Measurements from ENCODE around the gene WNK3. TPM values are rescaled to one million over a fixed set of nuclear protein-coding genes. Genes with fewer than 3 reads are reported as not detected.
A peak's percentile ranks its signal among the peaks of the same experiment; 100 is the strongest.

WNK3 gene
- polyA plus RNA-seq, 3 donors from 2014 or later: not detected

GRCh38 chrX:54198262-54198661 lies 159.6 kb downstream of the WNK3 start:
- Mint-ChIP-seq H3K9me3 (no peaks in the 10 kb centered on the region), H3K4me3 (no peak overlapping the region), H3K36me3 (no peaks in the 10 kb centered on the region), H3K4me1 (no peaks in the 10 kb centered on the region), H3K27ac (no peak overlapping the region), H3K27me3 (ENCODE audit: low read depth in 3 of 3) (peaks cover 3 to 6% (median 5%) of the 10 kb centered on the region in 3 donors)
- DNase-seq: no peak

DNA sequence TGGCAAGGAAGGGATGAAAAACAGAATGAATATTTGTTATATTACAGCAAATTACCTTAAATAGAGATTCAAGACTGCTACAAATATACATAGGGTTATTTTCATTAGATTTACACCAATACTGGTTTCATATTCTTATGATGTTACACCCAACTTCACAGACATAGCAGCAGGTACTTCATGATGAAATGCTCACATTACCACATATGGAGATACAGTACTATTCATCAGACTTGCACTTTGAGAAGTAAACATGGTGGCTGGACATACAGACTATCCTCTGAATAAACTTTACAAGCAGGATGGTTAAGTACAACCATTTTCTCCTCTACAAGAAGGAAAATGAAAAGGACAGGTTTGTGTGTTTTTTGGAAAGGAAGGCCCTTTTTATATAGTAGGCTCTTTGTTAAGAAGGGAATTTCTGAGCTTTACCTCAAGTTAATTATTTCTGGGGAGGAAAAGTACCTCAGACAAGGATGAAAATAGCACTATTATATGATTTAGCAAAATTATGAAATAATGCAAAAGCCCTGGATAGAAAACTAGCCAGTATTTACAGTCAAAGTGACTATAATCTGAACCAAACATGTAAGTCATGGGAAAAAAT lies 162.8 kb downstream of the WNK3 start:
- peaks cover 0 to 3% (median 0%) of the 10 kb centered on the region in 3 donors for H3K36me3 Mint-ChIP-seq
- H3K27me3 Mint-ChIP-seq (ENCODE audit: low read depth in 3 of 3): peaks cover 3 to 7% (median 6%) of the 10 kb centered on the region in 3 donors
- no peaks in the 10 kb centered on the region for H3K4me1 Mint-ChIP-seq
- no peaks in the 10 kb centered on the region for H3K9me3 Mint-ChIP-seq
- no peak for DNase-seq
- no peak overlapping the region for H3K27ac Mint-ChIP-seq
- H3K4me3 Mint-ChIP-seq: no peak overlapping the region

DNA sequence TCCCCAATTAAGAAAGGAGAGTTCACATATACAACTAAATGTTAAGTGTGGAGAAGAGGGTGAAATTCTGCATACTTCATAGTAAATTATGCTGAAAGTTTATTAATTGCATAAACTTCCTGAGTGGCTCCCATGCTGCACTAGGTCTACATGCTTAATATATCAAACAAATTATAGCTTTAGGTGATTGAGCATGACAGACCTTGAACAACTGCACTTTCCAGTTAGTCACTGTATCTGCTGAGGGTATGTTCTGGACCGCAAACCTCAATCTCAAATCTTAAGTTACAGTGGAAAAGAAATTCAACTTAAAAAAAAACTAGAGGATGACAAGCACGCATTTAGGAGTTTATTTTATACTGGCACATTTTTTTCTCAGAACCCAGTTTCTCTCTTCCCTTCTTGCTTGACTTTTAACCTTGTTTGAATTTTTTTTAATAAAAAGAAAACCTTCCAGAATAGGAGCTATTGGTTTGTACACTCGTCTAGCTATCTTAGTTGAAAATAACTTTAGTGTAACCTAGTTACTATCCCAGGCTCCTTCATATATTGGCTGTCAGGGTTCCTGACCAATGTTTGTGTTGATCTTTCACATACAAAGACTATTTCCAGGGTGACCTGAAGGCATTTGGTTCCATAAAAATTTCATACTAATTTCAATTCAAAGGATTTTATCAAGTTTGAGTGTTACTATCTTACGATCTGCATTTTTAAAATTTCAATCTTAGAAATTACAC lies 164.6 kb downstream of the WNK3 start:
- Mint-ChIP-seq H3K4me1 (no peaks in the 10 kb centered on the region), H3K27me3 (ENCODE audit: low read depth in 3 of 3) (peaks cover 3 to 6% (median 4%) of the 10 kb centered on the region in 3 donors), H3K9me3 (no peaks in the 10 kb centered on the region), H3K36me3 (peaks cover 0 to 3% (median 0%) of the 10 kb centered on the region in 3 donors), H3K4me3 (no peak overlapping the region), H3K27ac (no peak overlapping the region)
- DNase-seq: no peak

DNA sequence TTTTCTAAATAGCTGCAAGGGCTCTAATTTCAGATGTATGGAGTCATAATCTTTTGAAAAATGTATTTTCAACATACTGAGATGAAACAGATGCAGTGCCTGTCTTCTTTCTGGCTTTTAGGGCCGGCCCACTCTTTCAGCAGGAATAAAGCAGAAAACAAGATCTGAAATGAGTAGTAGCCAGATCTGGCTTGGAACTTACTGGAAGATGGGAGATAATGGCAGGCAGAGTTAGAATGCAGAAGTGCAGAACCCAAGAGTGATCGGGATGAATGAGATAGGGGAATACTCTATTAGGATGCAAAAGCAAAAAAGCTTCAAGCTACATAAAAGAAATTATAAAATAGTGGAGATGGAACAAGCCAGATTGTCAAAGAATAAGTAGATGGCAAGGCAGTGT lies 173.4 kb downstream of the WNK3 start:
- no peaks in the 10 kb centered on the region for H3K36me3 Mint-ChIP-seq
- H3K4me1 Mint-ChIP-seq: peaks cover 26 to 32% of the 10 kb centered on the region in 2 donors
- no peaks in the 10 kb centered on the region for H3K9me3 Mint-ChIP-seq
- peaks cover 0 to 2% (median 2%) of the 10 kb centered on the region in 3 donors for H3K27me3 Mint-ChIP-seq (ENCODE audit: low read depth in 3 of 3)
- DNase-seq: no peak
- no peak overlapping the region for H3K4me3 Mint-ChIP-seq
- no peak overlapping the region for H3K27ac Mint-ChIP-seq

- DNase-seq: peak; percentile 53 to 58 (median 54)
- Mint-ChIP-seq H3K36me3 (no peaks in the 10 kb centered on the region), H3K4me3 (peak within 1 kb of the TSS; percentile 84 to 87 (median 84)), H3K4me1 (peaks cover 26 to 40% of the 10 kb centered on the region in 2 donors), H3K9me3 (no peaks in the 10 kb centered on the region), H3K27ac (peak within 1 kb of the TSS; percentile 76 to 87 (median 80)), H3K27me3 (ENCODE audit: low read depth in 3 of 3) (peaks cover 0 to 2% (median 2%) of the 10 kb centered on the region in 3 donors)
Observed at GRCh38 chrX:54182864-54183613, 174.8 kb downstream of the WNK3 start, which contains the start of gene FAM120C. TSS of gene FAM120C (minus strand) at chrX:54183254. CDS start at chrX:54183198, 56 bp downstream.

GRCh38 chrX:54182194-54182863 lies 175.5 kb downstream of the WNK3 start:
- H3K36me3 Mint-ChIP-seq: no peaks in the 10 kb centered on the region
- DNase-seq: peak; percentile 50 to 61 (median 54)
- peaks cover 26 to 47% of the 10 kb centered on the region in 2 donors for H3K4me1 Mint-ChIP-seq
- H3K9me3 Mint-ChIP-seq: no peaks in the 10 kb centered on the region
- H3K27ac Mint-ChIP-seq: peak overlapping the region; percentile 52 to 87 (median 70)
- peak overlapping the region; percentile 68 to 87 (median 78) for H3K4me3 Mint-ChIP-seq
- H3K27me3 Mint-ChIP-seq (ENCODE audit: low read depth in 3 of 3): peaks cover 0 to 2% (median 2%) of the 10 kb centered on the region in 3 donors

DNA sequence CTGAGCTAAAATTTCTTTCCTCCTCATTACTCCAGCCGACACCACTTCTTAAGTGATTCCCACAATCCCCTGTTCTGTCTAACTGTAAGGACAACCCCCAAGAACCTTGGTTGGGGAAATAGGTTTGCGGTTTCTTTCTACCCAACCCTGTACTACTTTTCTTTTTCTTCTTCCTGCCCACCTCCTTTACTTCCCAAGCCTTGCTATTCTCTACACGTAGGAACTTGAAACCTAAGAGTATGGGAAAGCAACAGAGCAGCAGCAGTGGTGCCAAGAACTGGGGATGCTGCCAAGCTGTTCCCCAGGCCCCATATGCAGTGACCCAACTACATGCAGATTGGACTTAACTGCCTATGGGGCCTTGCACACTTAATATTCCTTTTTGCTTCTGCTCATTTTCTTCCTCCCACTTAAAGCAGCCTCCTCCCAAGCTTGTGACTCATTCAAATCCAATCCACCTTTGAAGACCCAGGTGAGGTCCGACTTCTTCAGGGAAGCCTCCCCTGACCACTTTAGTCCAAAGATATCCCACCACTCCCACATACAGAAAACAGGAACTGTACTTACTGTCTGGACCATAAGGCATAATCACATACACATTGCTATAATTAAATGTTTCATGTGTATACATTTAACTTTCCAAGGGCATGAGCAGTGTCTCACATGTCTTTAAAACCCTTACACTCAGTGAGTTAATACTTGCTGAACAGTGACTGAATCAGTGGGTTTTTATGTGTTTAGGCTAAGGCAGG lies 176.5 kb downstream of the WNK3 start:
- H3K4me3 Mint-ChIP-seq: peak overlapping the region; percentile 68 to 87 (median 78)

DNA sequence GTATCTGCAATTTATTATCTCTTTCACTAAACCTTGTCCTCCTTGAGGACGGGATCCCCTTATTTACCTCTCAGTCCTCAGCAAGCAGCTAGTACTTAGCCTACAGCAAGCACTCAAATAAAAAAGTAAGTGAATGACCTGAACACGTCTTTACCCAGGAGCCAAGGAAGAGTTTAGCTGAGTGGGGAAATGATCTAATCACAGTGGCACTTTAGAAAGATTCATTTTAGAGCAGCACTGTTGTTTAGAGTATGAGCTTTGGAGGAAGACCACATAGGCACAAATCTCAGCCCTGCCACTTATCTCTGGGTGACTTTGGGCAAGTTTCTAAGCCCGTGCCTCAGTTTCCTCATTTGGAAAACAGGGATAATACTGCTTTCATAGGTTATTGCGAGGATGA lies 177.4 kb downstream of the WNK3 start:
- Mint-ChIP-seq H3K36me3 (peaks cover 0 to 3% (median 0%) of the 10 kb centered on the region in 3 donors), H3K27me3 (ENCODE audit: low read depth in 3 of 3) (peaks cover 0 to 2% (median 2%) of the 10 kb centered on the region in 3 donors), H3K4me1 (peaks cover 26 to 48% of the 10 kb centered on the region in 2 donors), H3K9me3 (no peaks in the 10 kb centered on the region), H3K4me3 (peak overlapping the region in 3 of 5 donors; percentile 2 to 26 (median 18)), H3K27ac (no peak overlapping the region)
- no peak for DNase-seq

More for the DNA sequence above, 176.5 kb downstream of the WNK3 start:
- H3K4me1 Mint-ChIP-seq: peaks cover 26 to 48% of the 10 kb centered on the region in 2 donors
- H3K27ac Mint-ChIP-seq: peak overlapping the region; percentile 52 to 87 (median 70)
- peaks cover 0 to 2% (median 2%) of the 10 kb centered on the region in 3 donors for H3K27me3 Mint-ChIP-seq (ENCODE audit: low read depth in 3 of 3)
- DNase-seq: no peak
- H3K9me3 Mint-ChIP-seq: no peaks in the 10 kb centered on the region
- H3K36me3 Mint-ChIP-seq: peaks cover 0 to 3% (median 0%) of the 10 kb centered on the region in 3 donors

- Mint-ChIP-seq H3K4me3 (no peak overlapping the region), H3K27ac (no peak overlapping the region), H3K27me3 (ENCODE audit: low read depth in 3 of 3) (peaks cover 0 to 2% (median 2%) of the 10 kb centered on the region in 3 donors), H3K36me3 (peaks cover 0 to 3% (median 0%) of the 10 kb centered on the region in 3 donors), H3K4me1 (peaks cover 26 to 43% of the 10 kb centered on the region in 2 donors), H3K9me3 (no peaks in the 10 kb centered on the region)
- no peak for DNase-seq
Observed at GRCh38 chrX:54178100-54178940, 179.5 kb downstream of the WNK3 start.

- Mint-ChIP-seq H3K27ac (no peak overlapping the region), H3K36me3 (peaks cover 0 to 3% (median 0%) of the 10 kb centered on the region in 3 donors), H3K4me1 (peaks cover 26 to 43% of the 10 kb centered on the region in 2 donors), H3K27me3 (ENCODE audit: low read depth in 3 of 3) (peaks cover 0 to 2% (median 2%) of the 10 kb centered on the region in 3 donors), H3K9me3 (no peaks in the 10 kb centered on the region), H3K4me3 (no peak overlapping the region)
- DNase-seq: no peak
Observed at GRCh38 chrX:54177306-54177705, 180.5 kb downstream of the WNK3 start.

DNA sequence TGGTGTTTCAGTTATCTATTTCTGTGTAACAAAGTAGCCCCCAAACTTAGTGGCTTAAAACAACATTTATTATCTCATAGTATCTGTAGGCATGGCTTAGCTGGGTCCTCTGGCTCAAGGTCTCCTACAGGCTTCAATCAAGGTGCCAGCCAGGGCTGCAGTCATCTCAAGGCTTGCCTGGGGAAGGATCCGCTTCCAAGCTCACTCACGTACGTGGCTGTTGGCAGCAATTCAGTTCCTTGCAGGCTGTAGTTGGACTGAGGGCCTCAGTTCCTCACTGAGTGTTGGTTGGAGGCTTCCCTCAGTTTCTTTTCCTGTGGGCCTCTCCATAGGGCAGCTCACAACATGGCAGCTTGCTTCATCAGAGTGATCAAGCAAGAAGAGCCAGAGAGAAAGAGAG lies 184.1 kb downstream of the WNK3 start:
- Mint-ChIP-seq H3K4me3 (no peak overlapping the region), H3K4me1 (peaks cover 3 to 9% of the 10 kb centered on the region in 2 donors), H3K36me3 (peaks cover 0 to 3% (median 0%) of the 10 kb centered on the region in 3 donors), H3K27ac (no peak overlapping the region), H3K9me3 (no peaks in the 10 kb centered on the region), H3K27me3 (ENCODE audit: low read depth in 3 of 3) (no peaks in the 10 kb centered on the region)
- DNase-seq: no peak

DNA sequence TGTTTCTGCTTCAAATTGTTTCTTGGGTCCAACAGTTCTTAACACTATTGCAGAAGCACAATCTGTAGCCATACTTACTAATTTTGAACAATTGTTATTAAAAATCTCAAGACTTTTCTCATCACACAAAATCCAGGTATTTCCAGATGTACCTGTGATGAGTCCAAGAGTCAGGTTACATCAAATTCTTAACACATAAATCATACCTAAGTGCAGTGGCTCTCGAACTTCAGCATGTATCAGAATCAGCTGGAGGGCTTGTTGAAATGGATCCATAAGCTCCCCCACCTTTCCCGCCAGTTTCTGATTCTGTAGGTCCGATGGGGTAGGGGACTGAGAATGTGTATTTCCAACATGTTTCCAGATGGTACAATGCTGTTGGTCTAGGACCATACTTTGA lies 185.4 kb downstream of the WNK3 start:
- Mint-ChIP-seq H3K27me3 (ENCODE audit: low read depth in 3 of 3) (no peaks in the 10 kb centered on the region), H3K4me1 (peaks cover 2 to 3% of the 10 kb centered on the region in 2 donors), H3K36me3 (peaks cover 0 to 3% (median 0%) of the 10 kb centered on the region in 3 donors), H3K27ac (no peak overlapping the region), H3K9me3 (no peaks in the 10 kb centered on the region), H3K4me3 (no peak overlapping the region)
- no peak for DNase-seq
